ENCODE data around the gene GID8.

Gene GID8

DNA sequence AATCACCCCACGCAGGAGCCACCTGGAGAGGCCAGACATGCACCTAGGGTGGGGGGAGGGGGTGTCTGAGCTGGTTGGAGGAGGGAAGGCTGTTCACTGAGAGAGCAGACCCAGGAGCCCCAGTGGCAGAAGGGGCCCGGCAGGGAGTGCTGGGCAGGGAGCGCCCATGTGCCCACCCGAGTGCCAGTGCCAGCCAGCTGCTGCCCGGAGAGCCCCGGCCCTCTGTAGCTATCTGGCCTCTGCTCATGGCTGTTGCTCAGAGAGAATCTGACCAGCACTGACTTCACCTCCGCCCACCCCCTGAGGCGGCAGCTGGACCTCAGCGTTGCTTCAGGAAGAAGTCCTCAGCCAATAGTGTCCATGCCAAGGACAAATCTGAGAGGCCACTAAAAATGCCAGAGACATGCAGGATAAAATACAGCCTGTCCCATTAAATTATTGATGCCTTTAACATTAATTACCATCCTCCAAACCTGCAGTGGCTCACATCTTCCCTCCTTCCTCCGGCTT, 37.4 kb downstream of the GID8 start:
- CTCF ChIA-PET: interaction anchor here (0.8 to 1.2 kb wide), 3 partner anchors 7 to 220 kb away, joined by 4 to 5 read pairs (median 4); partner anchors contain the start of gene BHLHE23
- no peak overlapping the region for H3K27ac ChIP-seq
- TF ChIP-seq, protein P1, sequence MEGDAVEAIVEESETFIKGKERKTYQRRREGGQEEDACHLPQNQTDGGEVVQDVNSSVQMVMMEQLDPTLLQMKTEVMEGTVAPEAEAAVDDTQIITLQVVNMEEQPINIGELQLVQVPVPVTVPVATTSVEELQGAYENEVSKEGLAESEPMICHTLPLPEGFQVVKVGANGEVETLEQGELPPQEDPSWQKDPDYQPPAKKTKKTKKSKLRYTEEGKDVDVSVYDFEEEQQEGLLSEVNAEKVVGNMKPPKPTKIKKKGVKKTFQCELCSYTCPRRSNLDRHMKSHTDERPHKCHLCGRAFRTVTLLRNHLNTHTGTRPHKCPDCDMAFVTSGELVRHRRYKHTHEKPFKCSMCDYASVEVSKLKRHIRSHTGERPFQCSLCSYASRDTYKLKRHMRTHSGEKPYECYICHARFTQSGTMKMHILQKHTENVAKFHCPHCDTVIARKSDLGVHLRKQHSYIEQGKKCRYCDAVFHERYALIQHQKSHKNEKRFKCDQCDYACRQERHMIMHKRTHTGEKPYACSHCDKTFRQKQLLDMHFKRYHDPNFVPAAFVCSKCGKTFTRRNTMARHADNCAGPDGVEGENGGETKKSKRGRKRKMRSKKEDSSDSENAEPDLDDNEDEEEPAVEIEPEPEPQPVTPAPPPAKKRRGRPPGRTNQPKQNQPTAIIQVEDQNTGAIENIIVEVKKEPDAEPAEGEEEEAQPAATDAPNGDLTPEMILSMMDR (conservative IDR thresholded peaks at IDR 0.05; ENCODE audit: low read depth): no peak
- DNase-seq (ENCODE audit: low spot score): no peak
- POLR2A ChIA-PET (ENCODE audit: low non-redundant PET): no interaction called here

DNA sequence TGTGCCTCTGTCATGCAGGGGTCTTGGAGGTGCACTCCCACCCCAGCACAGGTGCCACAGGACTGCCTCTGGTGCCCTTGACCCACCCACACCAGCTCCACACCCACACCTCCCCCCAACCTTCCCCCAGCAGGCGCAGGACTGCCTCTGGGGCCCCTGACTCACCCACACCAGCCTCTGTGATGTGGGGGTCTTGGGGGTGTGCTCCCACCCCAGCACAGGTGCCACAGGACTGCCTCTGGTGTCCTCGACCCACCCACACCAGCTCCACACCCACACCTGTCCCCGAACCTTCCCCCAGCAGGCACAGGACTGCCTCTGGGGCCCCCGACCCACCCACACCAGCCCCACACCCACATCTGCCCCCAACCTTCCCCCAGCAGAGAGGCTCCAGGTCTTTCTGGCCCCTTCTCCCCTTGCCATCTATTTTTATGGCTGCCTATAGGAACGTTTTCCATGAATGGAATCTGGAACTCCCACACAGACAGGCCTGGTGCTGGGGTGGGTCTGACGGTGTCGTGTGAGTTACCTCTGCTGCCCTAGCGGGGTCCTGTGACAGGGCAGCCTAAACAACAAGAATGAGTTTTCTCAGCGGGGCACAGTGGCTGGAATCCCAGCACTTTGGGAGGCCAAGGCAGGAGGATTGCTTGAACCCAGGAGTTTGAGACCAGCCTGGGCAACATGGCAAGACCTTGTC, 38.0 kb downstream of the GID8 start:
- DNase-seq (ENCODE audit: low spot score): no peak
- CTCF ChIA-PET: interaction anchor here (0.8 to 1.2 kb wide), 2 partner anchors 31 to 219 kb away, joined by 4 to 5 read pairs; partner anchors contain the start of gene BHLHE23
- no peak overlapping the region for H3K27ac ChIP-seq
- POLR2A ChIA-PET (ENCODE audit: low non-redundant PET): no interaction called here
- TF ChIP-seq, protein P1 (conservative IDR thresholded peaks at IDR 0.05; ENCODE audit: low read depth): no peak

DNA sequence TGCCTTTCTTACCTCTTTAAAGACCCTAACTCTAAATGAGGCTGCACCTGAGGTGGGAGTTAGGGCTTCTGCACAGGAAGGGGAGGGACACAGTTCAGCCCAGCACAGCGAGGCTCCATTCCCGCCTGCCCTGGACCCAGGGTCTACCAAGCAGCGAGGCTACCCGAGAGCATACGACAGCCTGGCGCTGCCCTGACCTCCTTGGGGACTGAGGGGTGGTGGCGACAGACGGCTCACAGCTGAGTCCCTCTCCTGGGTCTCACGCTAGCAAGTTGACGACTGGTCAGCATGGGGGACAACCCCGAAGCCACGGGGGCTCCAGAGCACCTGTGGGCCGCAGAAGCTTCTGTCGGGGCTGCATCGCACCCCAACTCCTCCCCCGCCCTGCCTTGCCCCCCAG, 38.9 kb downstream of the GID8 start:
- ChIA-PET CTCF (interaction anchor here (0.6 kb wide), 1 partner anchor 203 kb away, joined by 3 read pairs; no protein-coding TSS in a partner anchor), POLR2A (ENCODE audit: low non-redundant PET) (no interaction called here)
- no peak overlapping the region for H3K27ac ChIP-seq
- DNase-seq (ENCODE audit: low spot score): no peak
- TF ChIP-seq, protein P1 (conservative IDR thresholded peaks at IDR 0.05; ENCODE audit: low read depth): no peak

DNA sequence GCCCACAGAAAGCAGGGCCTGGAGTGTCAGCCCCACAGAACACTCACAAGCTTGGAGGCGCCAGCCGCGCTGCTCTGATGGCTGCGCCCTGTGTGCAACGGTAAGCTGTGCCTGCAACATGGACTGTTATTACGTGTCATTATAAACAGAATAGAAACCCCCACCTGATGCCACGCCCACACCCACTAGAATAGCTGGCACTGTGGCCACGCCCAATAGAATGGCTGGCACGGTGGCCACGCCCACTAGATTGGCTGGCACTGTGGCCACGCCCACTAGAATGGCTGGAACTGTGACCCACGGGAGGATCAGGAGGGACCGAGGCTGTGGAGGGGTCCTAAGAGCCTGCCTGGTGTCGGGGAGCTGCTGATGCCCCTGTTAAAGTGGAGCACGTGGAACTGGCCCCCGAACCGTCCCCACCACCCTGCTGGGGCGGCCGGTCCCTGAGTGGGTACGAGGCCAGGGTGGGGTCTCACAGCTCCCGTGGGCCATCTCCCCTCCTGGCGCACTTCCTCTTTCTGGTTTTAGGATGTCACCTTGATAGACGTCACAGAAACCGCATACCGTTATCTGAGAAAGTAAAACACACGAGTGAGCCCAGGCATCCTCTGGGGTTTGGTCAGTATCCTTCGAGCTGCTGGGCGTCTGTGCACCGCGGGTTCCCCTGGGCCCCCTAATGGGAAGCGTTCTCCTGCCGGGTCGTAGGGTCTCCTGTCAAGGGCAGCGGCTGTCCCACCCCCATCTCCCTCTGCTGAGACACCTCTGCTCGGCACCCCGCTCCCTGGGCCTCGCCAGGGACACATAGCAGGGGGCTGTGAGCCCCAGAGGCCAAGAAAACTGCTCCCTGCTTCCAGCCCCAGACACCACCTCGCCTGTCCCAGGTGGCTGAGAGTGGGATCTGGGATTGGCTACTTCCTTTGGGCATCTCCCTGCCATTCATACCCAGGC, 39.9 kb downstream of the GID8 start:
- POLR2A ChIA-PET (ENCODE audit: low non-redundant PET): no interaction called here
- CTCF ChIA-PET: interaction anchor here (0.5 to 0.7 kb wide), 5 partner anchors 18 to 396 kb away, joined by 3 to 4 read pairs (median 4); no protein-coding TSS in a partner anchor
- TF ChIP-seq, protein P1 (conservative IDR thresholded peaks at IDR 0.05; ENCODE audit: low read depth): no peak
- no peak overlapping the region for H3K27ac ChIP-seq
- peak; percentile 77 for DNase-seq (ENCODE audit: low spot score)

DNA sequence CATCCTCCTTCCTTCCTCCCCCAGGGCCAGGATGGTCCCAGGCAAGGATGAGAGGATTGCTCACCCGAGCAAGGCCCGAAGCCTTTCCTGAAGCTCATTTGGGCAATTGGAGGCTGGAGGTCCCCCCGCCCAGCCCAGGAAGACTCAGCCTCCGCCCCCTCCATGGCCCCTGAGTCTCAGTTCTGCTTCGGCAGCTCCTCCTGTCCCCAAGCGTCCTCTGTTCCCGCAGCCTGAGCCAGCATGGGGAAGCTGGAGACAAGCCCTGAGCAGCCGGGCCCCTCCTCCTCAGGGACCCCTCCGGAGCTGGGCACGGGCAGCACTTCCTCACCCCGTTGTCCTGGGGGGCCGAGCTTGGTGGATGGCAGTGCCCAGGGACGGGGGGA, 40.6 kb downstream of the GID8 start:
- ChIA-PET POLR2A (ENCODE audit: low non-redundant PET) (no interaction called here), CTCF (no interaction called here)
- TF ChIP-seq, protein P1 (conservative IDR thresholded peaks at IDR 0.05; ENCODE audit: low read depth): no peak
- no peak for DNase-seq (ENCODE audit: low spot score)
- no peak overlapping the region for H3K27ac ChIP-seq

DNA sequence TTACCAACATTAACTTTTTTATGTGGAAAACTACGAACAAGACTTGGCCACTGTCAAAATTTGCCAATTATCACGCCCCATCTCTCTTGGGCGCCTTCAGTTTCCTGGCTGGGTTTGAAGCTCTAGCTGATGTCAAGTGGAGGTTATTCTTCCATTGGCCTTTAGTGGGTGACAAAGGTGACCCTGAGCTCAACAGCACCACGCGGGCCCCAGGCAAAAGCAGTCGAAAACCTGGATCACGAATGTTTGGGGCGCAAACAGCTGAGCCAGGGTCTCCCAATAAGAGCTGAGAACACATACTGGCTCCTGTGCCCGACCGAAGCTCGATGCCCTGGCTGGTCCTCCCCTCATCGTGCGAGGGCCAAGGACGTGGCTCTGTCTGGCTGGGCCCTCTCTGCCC, 41.4 kb downstream of the GID8 start:
- TF ChIP-seq, protein P1 (conservative IDR thresholded peaks at IDR 0.05; ENCODE audit: low read depth): no peak
- ChIA-PET CTCF (interaction anchor here (0.6 to 1.6 kb wide), 5 partner anchors 23 to 182 kb away, joined by 3 to 4 read pairs (median 3); partner anchors contain the start of gene BHLHE23), POLR2A (ENCODE audit: low non-redundant PET) (no interaction called here)
- H3K27ac ChIP-seq: no peak overlapping the region
- DNase-seq (ENCODE audit: low spot score): no peak

All from RWPE1 (cell line).